Uterus (tissue), 2 donors: ENCODE measurements around the gene TM9SF1.

Source experiments
- CTCF ChIP-seq, 4 experiments: fragments of 200-600 bp in 2 of 4; fragments of 450-650 bp in 2 of 4; sonication (generic) in 2 of 4; IDR thresholded peaks; one replicate each; pipeline ENCODE4 v1.5.1; 2016 to 2019; ENCODE audit warnings: antibody characterized with exemption in 4 of 4, mild to moderate bottlenecking in 2 of 4, moderate library complexity in 1 of 4
- POLR2A ChIP-seq, 2 donors: fragments of 450-650 bp; IDR thresholded peaks; one replicate each; pipeline ENCODE4 v1.6.1; 2016; ENCODE audit warnings: antibody characterized with exemption in 2 of 2, mild to moderate bottlenecking in 1 of 2, moderate library complexity in 1 of 2

GRCh38 chr14:24192933-24193332 is 2.3 kb downstream of the TM9SF1 start:
- no peak for TF ChIP-seq CTCF (IDR thresholded peaks at IDR 0.05)
- TF ChIP-seq POLR2A (IDR thresholded peaks at IDR 0.05): no peak
